ENCODE results near the gene GRIN3B. TPM values are rescaled to one million over a fixed set of nuclear protein-coding genes. Genes with fewer than 3 reads are reported as not detected.

Gene GRIN3B
- total RNA-seq, 2 experiments from 2014 or later = not detected

DNA sequence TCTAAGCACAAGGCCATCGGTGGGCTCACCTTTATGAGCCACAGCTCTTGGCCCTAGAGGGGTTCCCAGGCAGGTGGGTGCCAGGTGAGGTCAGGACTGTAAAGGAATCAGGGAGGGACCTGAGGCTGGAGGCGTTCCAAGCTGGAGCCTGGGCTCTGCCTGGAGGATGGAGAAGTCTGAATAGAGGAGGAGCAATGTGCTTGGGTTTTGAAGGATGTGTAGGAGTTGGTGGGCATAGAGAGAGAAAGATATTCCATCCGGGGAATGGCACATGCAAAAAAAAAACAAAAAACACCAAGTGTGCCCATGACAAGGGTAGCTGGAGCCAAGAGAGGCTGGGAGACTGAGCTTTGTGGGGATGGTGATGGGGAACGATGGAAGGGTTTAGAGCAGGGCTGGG, 2.4 kb downstream of the GRIN3B start:
- CTCF ChIA-PET = interaction anchor here (0.6 to 0.8 kb wide), 4 partner anchors 183 to 447 kb away, joined by 3 to 4 read pairs (median 4); no protein-coding TSS in a partner anchor
- POLR2A ChIA-PET = no interaction called here

DNA sequence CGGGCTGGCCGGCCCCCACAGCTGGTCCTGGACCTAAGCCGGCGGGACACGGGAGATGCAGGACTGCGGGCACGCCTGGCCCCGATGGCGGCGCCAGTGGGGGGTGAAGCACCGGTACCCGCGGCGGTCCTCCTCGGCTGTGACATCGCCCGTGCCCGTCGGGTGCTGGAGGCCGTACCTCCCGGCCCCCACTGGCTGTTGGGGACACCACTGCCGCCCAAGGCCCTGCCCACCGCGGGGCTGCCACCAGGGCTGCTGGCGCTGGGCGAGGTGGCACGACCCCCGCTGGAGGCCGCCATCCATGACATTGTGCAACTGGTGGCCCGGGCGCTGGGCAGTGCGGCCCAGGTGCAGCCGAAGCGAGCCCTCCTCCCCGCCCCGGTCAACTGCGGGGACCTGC, 3.1 kb downstream of the GRIN3B start:
- ChIA-PET CTCF (interaction anchor here (0.5 to 1.1 kb wide), 6 partner anchors 11 to 241 kb away, joined by 3 to 6 read pairs (median 4); no protein-coding TSS in a partner anchor), POLR2A (interaction anchor here (1.0 kb wide), 1 partner anchor 67 kb away, joined by 3 read pairs; no protein-coding TSS in a partner anchor)

DNA sequence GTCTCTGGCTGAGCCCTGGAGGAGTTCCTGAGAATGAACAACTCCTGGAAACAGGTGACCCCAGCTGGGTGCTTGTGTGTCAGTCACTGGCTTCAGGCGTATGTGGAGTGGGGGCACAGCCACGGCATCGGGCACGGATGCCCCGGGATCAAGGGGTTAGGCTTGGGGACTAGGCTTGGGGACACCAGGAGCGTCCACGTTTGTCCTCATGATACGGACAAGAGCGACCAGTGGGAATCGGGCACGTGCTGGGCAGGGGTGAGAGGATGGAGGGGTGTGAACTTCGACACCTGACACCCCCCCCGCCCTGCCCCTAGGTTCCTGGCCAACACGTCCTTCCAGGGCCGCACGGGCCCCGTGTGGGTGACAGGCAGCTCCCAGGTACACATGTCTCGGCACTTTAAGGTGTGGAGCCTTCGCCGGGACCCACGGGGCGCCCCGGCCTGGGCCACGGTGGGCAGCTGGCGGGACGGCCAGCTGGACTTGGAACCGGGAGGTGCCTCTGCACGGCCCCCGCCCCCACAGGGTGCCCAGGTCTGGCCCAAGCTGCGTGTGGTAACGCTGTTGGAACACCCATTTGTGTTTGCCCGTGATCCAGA, 4.1 kb downstream of the GRIN3B start:
- CTCF ChIA-PET = interaction anchor here (0.8 to 1.1 kb wide), 3 partner anchors 12 to 240 kb away, joined by 3 to 5 read pairs (median 3); no protein-coding TSS in a partner anchor
- POLR2A ChIA-PET = interaction anchor here (1.0 kb wide), 1 partner anchor 20 kb away, joined by 3 read pairs; the partner anchor contains the start of gene WDR18

DNA sequence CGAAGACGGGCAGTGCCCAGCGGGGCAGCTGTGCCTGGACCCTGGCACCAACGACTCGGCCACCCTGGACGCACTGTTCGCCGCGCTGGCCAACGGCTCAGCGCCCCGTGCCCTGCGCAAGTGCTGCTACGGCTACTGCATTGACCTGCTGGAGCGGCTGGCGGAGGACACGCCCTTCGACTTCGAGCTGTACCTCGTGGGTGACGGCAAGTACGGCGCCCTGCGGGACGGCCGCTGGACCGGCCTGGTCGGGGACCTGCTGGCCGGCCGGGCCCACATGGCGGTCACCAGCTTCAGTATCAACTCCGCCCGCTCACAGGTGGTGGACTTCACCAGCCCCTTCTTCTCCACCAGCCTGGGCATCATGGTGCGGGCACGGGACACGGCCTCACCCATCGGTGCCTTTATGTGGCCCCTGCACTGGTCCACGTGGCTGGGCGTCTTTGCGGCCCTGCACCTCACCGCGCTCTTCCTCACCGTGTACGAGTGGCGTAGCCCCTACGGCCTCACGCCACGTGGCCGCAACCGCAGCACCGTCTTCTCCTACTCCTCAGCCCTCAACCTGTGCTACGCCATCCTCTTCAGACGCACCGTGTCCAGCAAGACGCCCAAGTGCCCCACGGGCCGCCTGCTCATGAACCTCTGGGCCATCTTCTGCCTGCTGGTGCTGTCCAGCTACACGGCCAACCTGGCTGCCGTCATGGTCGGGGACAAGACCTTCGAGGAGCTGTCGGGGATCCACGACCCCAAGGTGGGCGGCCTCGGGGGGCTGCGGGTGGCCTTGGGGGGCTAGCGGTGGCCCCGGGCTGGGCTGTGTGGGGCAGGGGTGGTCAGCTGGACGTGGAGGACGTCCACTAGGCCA, 4.8 kb downstream of the GRIN3B start:
- CTCF ChIA-PET = interaction anchor here (0.7 to 1.0 kb wide), 2 partner anchors 83 to 190 kb away, joined by 3 to 4 read pairs; no protein-coding TSS in a partner anchor

DNA sequence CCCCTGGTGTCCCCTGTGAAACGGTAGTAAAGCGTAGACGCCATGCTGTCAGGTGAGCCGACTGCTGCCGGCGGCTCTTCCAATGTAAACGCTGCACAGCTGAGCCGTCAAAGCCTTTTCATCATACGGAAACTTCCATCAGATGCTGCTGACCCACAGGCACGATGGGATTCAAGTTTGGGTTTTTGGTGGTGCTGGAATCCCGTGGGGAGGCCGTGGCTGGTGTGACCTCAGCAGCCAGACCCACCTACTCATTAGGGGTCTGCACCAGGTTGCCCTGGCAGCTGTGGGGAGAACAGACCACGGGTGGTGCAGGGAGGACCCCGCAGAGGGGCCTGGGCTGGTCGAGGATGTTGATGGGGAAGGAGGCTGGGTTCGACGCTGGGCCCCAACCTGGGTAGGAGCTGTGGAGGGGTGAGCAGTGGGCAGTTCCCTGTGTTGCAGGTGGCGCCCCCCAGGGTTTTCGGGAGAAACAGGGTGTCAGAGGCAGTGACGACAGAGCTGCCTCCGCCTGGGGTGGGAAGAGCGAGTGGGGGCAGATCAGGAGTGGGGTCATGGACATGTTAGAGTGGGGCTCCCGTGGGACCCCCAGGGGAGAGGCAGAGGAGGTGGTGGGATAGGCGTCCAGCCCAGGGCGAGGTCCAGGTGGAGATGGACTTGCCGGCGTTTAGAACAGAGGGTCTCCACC, 6.6 kb downstream of the GRIN3B start:
- ChIA-PET CTCF (interaction anchor here (0.8 to 1.1 kb wide), 3 partner anchors 10 to 23 kb away, joined by 3 to 5 read pairs (median 3); partner anchors contain the start of gene WDR18), POLR2A (no interaction called here)

More for the DNA sequence above, 4.8 kb downstream of the GRIN3B start:
- POLR2A ChIA-PET = interaction anchor here (0.6 to 1.0 kb wide), 2 partner anchors 21 to 142 kb away, joined by 3 to 11 read pairs; partner anchors contain the start of gene WDR18

DNA sequence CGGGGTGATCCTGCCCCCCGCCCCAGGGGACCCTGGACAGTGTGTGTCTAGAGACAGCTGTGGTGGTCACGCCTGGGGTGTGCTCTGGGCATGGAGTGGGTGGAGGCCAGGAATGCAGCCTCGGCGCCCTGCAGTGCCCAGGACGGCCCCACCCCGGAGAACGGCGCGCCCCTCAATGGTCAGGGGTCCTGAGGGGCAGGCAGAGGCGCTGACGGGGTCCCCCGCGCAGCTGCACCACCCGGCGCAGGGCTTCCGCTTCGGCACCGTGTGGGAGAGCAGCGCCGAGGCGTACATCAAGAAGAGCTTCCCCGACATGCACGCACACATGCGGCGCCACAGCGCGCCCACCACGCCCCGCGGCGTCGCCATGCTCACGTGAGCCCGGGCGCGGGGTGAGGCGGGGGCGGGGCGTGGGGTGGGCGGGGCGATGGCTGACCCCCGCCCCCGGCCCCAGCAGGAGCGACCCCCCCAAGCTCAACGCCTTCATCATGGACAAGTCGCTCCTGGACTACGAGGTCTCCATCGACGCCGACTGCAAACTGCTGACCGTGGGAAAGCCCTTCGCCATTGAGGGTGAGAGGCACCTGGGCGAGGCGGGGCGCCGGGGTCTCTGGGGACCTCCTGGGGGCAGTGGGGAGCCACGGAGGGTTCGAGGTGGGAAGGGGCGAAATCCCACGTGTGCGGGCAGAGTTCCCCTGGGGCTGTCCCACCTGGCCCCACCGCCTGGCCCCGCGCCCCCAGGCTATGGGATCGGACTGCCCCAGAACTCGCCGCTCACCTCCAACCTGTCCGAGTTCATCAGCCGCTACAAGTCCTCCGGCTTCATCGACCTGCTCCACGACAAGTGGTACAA, 7.4 kb downstream of the GRIN3B start:
- ChIA-PET CTCF (interaction anchor here (0.6 to 1.1 kb wide), 4 partner anchors 10 to 151 kb away, joined by 3 to 5 read pairs (median 4); partner anchors contain the start of gene WDR18), POLR2A (no interaction called here)

DNA sequence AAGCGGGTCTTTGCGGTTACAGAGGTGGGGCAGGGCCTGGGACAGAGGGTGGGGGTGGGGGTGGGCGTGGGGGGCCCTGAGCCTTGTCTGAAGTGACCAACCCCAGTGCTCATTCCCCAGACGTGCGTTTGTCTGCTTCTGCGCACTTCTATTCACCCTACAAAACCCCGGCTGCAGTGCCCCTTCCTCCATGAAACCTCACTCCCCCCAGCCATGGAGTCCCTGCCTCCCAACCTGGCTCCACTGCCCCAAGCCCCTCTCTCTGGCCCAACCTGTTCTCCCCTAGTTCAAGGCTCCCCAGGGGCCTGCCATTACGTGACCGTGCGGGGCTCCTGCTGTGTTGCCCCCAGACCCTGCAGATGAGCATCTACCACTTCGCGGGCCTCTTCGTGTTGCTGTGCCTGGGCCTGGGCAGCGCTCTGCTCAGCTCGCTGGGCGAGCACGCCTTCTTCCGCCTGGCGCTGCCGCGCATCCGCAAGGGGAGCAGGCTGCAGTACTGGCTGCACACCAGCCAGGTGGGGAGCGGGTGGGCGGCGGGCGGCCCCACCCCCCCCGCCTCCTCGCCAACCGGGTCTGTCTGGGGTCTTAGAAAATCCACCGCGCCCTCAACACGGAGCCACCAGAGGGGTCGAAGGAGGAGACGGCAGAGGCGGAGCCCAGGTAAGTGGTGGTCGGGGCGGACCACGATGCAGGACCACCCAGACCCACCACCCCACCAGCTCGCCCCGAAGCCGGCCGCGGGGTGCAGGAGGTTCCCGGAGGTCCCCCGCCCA, 8.2 kb downstream of the GRIN3B start:
- ChIA-PET CTCF (no interaction called here), POLR2A (no interaction called here)

DNA sequence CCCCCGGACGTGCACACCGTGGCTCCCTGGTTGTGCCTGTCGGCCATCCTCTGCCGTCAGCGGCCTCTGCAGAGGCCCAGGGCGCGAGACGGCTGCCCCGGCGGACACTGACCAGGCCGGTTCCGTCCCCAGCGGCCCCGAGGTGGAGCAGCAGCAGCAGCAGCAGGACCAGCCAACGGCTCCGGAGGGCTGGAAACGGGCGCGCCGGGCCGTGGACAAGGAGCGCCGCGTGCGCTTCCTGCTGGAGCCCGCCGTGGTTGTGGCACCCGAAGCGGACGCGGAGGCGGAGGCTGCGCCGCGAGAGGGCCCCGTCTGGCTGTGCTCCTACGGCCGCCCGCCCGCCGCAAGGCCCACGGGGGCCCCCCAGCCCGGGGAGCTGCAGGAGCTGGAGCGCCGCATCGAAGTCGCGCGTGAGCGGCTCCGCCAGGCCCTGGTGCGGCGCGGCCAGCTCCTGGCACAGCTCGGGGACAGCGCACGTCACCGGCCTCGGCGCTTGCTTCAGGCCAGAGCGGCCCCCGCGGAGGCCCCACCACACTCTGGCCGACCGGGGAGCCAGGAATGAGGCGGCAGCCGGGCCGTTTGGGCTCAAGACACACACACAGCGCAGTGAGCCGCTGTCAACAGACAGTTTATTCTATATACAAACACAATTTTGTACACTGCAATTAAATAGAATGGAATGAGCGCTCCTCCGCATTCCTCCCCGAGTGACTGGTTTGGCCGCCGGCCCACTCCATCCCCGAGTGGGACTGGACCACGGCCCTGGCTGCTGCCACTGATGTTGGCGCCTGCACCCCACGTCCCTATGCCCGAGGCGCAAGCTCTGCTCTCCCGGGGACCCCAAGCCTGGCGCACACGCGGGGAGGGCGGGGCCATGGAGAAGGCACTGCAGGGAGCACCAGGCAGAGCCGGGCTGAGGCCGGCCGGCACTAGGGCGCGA, 9.1 kb downstream of the GRIN3B start:
- CTCF ChIA-PET = no interaction called here
- POLR2A ChIA-PET = no interaction called here

DNA sequence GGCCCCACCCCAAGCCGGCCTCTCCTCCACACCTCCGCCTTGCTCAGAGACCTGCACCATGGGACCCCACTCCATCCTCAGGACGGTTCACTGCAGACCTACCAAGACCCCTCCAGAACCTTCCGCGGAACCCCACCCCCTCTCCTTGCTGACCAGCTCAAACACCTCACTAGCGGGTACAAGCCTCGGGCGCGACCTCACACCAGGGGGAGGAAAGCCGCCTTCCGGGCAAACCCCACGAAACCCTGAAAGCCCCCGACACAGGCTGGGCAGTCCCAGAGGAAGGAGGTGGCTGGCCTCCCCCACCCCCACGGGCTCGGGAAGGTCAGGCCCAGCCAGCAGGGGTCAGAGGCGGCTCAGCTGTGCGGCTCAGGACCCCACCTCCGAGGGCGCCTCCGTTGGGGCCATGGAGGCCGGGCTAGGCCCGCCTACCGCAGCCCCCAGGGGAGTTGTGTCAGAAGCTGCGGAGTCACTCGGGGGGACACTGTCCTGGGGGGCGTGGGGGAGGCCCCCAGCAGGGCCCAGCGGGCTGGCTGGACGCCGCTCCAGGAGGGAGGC, 9.8 kb downstream of the GRIN3B start:
- ChIA-PET POLR2A (no interaction called here), CTCF (no interaction called here)

DNA sequence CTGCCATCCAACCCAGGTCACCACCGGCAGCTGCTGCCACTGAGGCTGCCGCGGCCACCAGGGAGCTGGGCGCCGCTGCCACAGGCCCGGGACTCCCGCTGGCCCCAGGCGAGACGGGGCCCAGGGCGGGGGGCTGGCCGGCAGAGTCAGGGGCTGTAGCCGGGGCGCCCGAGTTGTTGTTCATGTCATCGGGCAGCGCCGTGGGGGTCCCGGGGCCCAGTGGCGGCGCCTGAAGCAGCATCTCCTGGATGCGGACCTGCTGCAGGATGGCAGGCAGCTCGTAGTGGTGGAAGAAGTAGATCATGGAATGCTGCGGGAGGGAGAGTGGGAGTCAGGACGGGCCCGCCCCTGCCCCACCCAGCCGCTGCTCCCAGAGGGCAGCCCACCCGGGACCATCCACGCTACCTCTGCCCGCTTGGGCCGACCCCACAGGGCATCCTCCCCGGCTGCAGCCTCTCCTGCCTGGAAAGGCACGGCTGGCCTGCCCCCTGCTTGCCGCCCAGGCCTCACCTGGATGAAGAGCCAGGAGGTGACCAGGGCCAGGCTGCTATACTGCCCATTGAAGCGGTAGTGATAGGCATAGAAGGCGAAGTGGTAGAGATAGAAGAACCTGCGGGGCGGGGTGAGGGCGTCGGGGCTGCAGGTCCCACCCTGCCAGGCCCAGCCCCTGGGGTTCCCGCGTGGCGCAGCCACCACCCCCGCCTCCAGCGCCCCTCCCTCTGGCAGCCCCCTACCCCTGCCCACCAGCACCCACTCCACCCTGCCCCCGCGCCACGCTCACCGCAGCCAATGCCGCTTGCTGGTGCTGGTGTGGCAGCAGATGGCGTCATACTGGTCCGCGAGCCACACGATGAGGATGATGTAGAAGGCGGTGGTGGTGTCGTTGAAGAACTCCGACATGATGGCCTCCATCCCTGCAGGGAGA, 10.6 kb downstream of the GRIN3B start:
- ChIA-PET POLR2A (no interaction called here), CTCF (no interaction called here)

DNA sequence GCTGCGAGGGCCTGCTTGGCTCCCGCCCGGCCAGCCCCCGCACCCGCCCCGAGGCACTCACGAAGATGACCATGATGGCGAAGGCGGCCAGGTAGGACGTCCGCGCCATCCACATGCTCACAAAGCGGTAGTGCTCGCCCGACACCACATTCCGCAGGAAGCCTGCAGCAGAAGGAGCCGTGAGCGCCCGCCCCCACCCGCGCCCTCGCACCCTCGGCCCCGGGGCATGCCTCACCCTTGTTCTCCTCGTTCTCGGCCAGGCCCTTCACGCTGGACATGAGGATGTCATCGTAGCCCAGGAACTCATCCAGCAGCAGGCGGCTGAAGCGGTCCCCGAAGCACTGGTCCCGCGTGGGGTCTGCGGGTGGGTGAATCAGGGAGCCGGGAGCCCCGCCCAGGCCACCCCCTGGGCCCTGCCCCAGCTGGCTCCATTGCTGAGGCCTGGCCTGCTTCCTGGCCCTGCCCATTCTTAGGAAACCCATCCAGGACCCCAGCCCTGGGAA, 11.7 kb downstream of the GRIN3B start:
- ChIA-PET POLR2A (no interaction called here), CTCF (no interaction called here)

DNA sequence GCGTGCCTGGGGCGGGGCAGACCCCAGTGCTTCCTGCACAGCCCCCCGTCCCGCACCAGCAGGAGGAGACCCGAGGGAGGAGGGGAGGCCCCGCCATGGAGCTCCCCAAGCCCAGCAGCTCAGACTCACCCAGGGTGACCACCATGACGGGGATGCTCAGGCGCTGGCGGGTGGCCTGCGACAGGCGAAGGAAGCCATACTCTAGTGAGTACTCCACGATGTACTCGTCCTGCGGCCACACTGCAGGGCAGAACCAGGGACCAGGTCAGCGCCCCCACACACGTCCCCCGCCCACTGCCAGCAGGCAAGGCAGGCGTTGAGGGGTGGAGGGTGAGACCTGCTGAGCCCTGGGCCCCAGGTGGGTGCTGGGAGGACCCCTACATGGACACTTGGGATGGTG, 12.1 kb downstream of the GRIN3B start:
- POLR2A ChIA-PET = no interaction called here
- CTCF ChIA-PET = no interaction called here

DNA sequence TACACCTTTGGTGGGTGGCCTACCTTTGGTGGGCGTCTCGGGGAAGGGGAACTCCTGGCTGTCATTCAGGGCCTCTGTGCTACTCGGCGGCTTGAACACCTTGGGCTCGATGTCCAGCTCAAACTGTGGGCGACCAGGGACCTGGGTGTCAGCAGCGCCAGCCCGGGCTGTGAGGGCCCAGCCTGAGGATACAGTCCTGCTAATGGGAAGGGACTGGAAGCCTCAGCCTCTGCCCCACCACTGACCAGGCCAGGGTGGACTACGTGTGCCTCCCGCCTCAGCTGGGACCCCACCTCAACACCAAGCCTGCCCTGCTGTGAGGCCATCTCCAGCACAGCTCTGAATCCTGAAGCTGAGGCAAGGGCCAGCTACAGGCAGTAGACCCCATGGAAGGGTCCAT, 13.0 kb downstream of the GRIN3B start:
- POLR2A ChIA-PET = interaction anchor here (0.5 kb wide), 1 partner anchor 232 kb away, joined by 3 read pairs; no protein-coding TSS in a partner anchor
- CTCF ChIA-PET = no interaction called here

DNA sequence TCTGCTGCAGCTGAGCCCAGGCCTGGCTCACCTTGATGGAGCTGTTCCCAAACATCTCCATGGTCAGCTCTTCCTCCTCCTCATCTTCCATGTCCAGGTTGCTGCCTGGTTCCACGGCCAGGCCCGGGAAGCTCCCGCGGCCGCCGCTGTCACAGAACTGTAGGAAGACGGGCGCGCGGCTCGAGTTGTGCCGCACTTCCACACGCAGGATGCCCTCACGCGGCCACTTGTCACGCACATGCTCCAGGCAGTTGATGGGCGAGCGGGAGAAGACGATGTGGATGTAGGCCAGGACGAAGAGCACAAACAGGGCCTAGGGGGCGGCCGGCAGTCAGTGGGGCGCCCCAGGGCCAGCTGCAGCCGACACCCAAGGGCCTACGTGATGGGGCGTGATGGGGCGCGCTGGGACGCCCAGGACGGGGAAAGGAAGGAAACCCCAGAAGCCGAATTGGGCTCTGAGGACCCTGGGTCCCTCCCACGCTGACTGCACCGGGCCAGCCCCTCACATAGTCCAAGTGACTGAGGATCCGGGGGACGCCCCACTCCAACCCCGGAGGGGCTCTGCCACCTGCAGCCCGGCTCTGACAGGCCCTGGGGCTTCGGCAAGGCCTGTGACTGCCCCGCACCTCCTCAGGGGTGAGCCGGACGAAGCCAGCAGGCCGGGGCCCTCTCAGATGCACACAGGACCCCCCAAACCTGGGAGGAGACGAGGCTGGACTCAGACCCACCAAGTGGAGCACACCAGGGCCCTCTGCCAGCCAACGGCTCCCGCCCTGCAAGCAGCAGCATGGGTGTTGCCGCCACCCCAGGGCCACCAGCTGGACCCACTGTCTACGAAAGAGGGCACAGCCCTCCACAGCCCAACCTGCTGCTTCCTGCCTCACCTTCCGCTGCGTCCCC, 14.2 kb downstream of the GRIN3B start:
- CTCF ChIA-PET = interaction anchor here (0.5 kb wide), 1 partner anchor 244 kb away, joined by 4 read pairs; no protein-coding TSS in a partner anchor
- POLR2A ChIA-PET = interaction anchor here (0.5 kb wide), 1 partner anchor 162 kb away, joined by 3 read pairs; no protein-coding TSS in a partner anchor
